Renal cortex interstitium (tissue), 11 donors: ENCODE results near the gene TULP4. TPM values are rescaled to one million over a fixed set of nuclear protein-coding genes. Genes with fewer than 3 reads are reported as not detected.

Source experiments
- DNase-seq, 11 donors: peaks; one replicate each; pipeline ENCODE4 v3.0.0-alpha.2; 2013; ENCODE audit warnings: low read depth in 9 of 11, low spot score in 4 of 11; ENCODE audit errors: extremely low read depth in 1 of 11
- polyA plus RNA-seq, 3 donors: library from polyadenylated mRNA; unstranded; fragments of 120-200 nt; gene quantifications; one replicate each; pipeline ENCODE4 v1.2.1, GENCODE V29; 2013; ENCODE audit not compliant: insufficient read length in 3 of 3

TULP4 gene
- polyA plus RNA-seq, 3 donors = 21.1 to 21.8 (median 21.8) TPM

GRCh38 chr6:158405933-158406332 is 93.7 kb downstream of the TULP4 start:
- DNase-seq = no peak

GRCh38 chr6:158406736-158407135 is 94.5 kb downstream of the TULP4 start:
- no peak for DNase-seq

- DNase-seq = no peak
Measured at GRCh38 chr6:158408013-158408412, 95.7 kb downstream of the TULP4 start.

GRCh38 chr6:158408552-158409130 is 96.4 kb downstream of the TULP4 start:
- peak in 2 of 11 donors; percentile 8 to 15 for DNase-seq

GRCh38 chr6:158409451-158409850 is 97.2 kb downstream of the TULP4 start:
- DNase-seq = peak in 3 of 11 donors; percentile 4 to 11 (median 8)

- no peak for DNase-seq
Measured at GRCh38 chr6:158410784-158411183, 98.5 kb downstream of the TULP4 start.

- no peak for DNase-seq
Measured at GRCh38 chr6:158411998-158412397, 99.7 kb downstream of the TULP4 start.

GRCh38 chr6:158413028-158413427 is 100.8 kb downstream of the TULP4 start:
- no peak for DNase-seq

- DNase-seq = no peak
Measured at GRCh38 chr6:158413814-158414565, 101.7 kb downstream of the TULP4 start.

GRCh38 chr6:158414851-158415262 is 102.6 kb downstream of the TULP4 start:
- no peak for DNase-seq

- no peak for DNase-seq
Measured at GRCh38 chr6:158415666-158416065, 103.4 kb downstream of the TULP4 start.

- no peak for DNase-seq
Measured at GRCh38 chr6:158416883-158417759, 104.9 kb downstream of the TULP4 start.

- DNase-seq = no peak
Measured at GRCh38 chr6:158417760-158418098, 105.5 kb downstream of the TULP4 start.

- no peak for DNase-seq
Measured at GRCh38 chr6:158418501-158418900, 106.2 kb downstream of the TULP4 start.

GRCh38 chr6:158419339-158419909 is 107.2 kb downstream of the TULP4 start:
- DNase-seq = no peak

GRCh38 chr6:158421381-158421780 is 109.1 kb downstream of the TULP4 start:
- DNase-seq = no peak

- no peak for DNase-seq
Measured at GRCh38 chr6:158422629-158423238, 110.5 kb downstream of the TULP4 start.

- DNase-seq = no peak
Measured at GRCh38 chr6:158431036-158431435, 118.8 kb downstream of the TULP4 start.

- no peak for DNase-seq
Measured at GRCh38 chr6:158431560-158431959, 119.3 kb downstream of the TULP4 start.
